Calu3 (cell line): ENCODE measurements around the gene JAG1. TPM values are rescaled to one million over a fixed set of nuclear protein-coding genes. Genes with fewer than 3 reads are reported as not detected.
A peak's percentile ranks its signal among the peaks of the same experiment; 100 is the strongest.

Experiments
- BruUV-seq: library from RNA; stranded (reverse); fragments of 400-500 nt; replicated peaks from 2 replicates; lab custom pipeline; 2021; lab: Mats Ljungman, UMichigan
- CTCF ChIA-PET: fragments of 300-600 bp; sonication (Branson Sonifier 250); formaldehyde crosslinking; loops from one replicate; lab custom pipeline; 2022; ENCODE audit warnings: antibody characterized with exemption; lab: Charles Lee
- DNase-seq: peaks from one replicate; pipeline ENCODE4 v3.0.0; 2022
- H3K27ac Mint-ChIP-seq: one replicate; pipeline ENCODE4 v1.8.0; 2022; ENCODE audit warnings: mixed read lengths; ENCODE audit not compliant: unreplicated experiment
- H3K27me3 Mint-ChIP-seq: one replicate; pipeline ENCODE4 v1.8.0; 2022; ENCODE audit warnings: mixed read lengths; ENCODE audit not compliant: unreplicated experiment
- H3K36me3 Mint-ChIP-seq: one replicate; pipeline ENCODE4 v1.8.0; 2022; ENCODE audit warnings: mild to moderate bottlenecking, moderate library complexity, mixed read lengths; ENCODE audit not compliant: insufficient read depth, unreplicated experiment
- H3K4me1 Mint-ChIP-seq: one replicate; pipeline ENCODE4 v1.8.0; 2022; ENCODE audit warnings: mild to moderate bottlenecking, low read depth, mixed read lengths; ENCODE audit not compliant: unreplicated experiment
- H3K4me3 Mint-ChIP-seq: one replicate; pipeline ENCODE4 v1.8.0; 2022; ENCODE audit warnings: mild to moderate bottlenecking, low read depth, moderate library complexity, mixed read lengths; ENCODE audit not compliant: unreplicated experiment
- H3K9me3 Mint-ChIP-seq: one replicate; pipeline ENCODE4 v1.8.0; 2022; ENCODE audit warnings: low read depth, mixed read lengths; ENCODE audit not compliant: unreplicated experiment
- intact Hi-C: fragments of 100-400 bp; cut with micrococcal nuclease; formaldehyde crosslinking; loops from one replicate; pipeline ENCODE4 v1.10.0; 2022; ENCODE audit not compliant: unreplicated experiment
- total RNA-seq: library from RNA; stranded (reverse); gene quantifications from 2 replicates; pipeline ENCODE4 v1.2.3, GENCODE V29; 2022
- TF ChIP-seq, protein P1 (sequence below): fragments of 200-600 bp; IDR thresholded peaks from one replicate; pipeline ENCODE4 v1.8.0; 2022; ENCODE audit warnings: antibody characterized with exemption; ENCODE audit not compliant: unreplicated experiment

JAG1 gene
- total RNA-seq, 1 experiment from 2014 or later = 245 TPM

DNA sequence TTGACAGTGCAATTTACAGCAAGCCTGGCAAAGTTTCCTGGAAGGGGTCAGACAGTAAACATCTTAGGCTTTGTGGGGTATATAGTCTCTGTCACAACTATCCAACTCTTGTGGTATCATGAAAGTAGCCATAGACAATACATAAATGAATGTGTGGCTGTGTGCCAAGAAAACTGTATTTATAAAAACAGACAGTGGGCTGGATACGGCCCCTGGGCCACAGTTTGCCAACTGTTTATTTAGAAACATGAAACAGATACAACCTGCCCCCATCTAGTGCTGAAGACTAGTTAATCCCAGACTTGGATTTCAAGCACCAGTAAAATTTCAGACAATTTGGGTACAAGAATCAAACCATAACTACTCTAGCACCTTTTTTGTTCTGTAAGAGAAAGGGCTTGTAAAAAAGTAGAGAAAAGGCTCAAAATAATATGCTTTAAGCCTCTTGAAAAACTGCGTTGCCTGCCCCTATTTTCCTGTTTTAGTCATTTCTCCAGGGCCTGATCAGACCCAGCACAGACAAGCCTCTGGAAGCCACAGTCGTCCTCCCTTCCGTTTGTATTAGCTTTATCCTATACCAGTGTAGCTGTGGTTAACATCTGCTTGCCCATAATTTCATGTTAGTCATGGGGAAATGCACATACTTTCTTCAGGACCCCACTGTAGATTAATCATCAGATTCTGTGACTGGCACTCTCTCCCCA is 30.8 kb downstream of the JAG1 start:
- no peak for DNase-seq
- Mint-ChIP-seq H3K4me1 (peaks cover 15% of the 10 kb centered on the region), H3K36me3 (peaks cover 85% of the 10 kb centered on the region), H3K27me3 (no peaks in the 10 kb centered on the region), H3K9me3 (no peaks in the 10 kb centered on the region), H3K4me3 (no peak overlapping the region), H3K27ac (no peak overlapping the region)
- CTCF ChIA-PET = no interaction called here
- intact Hi-C loops = no loop called here
- BruUV-seq = no TSS peak
- TF ChIP-seq, protein P1, sequence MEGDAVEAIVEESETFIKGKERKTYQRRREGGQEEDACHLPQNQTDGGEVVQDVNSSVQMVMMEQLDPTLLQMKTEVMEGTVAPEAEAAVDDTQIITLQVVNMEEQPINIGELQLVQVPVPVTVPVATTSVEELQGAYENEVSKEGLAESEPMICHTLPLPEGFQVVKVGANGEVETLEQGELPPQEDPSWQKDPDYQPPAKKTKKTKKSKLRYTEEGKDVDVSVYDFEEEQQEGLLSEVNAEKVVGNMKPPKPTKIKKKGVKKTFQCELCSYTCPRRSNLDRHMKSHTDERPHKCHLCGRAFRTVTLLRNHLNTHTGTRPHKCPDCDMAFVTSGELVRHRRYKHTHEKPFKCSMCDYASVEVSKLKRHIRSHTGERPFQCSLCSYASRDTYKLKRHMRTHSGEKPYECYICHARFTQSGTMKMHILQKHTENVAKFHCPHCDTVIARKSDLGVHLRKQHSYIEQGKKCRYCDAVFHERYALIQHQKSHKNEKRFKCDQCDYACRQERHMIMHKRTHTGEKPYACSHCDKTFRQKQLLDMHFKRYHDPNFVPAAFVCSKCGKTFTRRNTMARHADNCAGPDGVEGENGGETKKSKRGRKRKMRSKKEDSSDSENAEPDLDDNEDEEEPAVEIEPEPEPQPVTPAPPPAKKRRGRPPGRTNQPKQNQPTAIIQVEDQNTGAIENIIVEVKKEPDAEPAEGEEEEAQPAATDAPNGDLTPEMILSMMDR = no peak

DNA sequence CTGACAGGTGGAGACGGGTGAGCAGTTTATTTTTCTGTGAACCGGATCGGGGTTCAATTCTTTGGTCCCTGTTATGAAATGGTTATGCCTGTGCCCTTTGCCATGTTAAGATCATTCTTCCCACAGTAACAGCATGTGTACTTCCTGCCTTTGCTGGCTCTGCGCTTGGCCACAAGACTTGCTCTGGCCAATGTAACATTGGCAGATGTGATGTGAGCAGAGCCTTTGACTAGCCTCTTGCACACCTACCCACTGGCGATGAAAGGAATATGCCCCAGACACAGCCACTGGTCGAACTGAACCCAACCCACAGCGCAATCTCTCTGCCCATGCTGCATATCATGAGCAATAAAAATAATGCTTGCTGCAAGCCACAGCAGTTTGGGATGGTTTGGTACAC is 31.9 kb downstream of the JAG1 start:
- TF ChIP-seq, protein P1 = no peak
- peaks cover 9% of the 10 kb centered on the region for H3K4me1 Mint-ChIP-seq
- H3K36me3 Mint-ChIP-seq = peaks cover 82% of the 10 kb centered on the region
- CTCF ChIA-PET = no interaction called here
- no peak for DNase-seq
- H3K27ac Mint-ChIP-seq = no peak overlapping the region
- intact Hi-C loops = no loop called here
- no peaks in the 10 kb centered on the region for H3K27me3 Mint-ChIP-seq
- no peaks in the 10 kb centered on the region for H3K9me3 Mint-ChIP-seq
- no peak overlapping the region for H3K4me3 Mint-ChIP-seq
- BruUV-seq = no TSS peak

DNA sequence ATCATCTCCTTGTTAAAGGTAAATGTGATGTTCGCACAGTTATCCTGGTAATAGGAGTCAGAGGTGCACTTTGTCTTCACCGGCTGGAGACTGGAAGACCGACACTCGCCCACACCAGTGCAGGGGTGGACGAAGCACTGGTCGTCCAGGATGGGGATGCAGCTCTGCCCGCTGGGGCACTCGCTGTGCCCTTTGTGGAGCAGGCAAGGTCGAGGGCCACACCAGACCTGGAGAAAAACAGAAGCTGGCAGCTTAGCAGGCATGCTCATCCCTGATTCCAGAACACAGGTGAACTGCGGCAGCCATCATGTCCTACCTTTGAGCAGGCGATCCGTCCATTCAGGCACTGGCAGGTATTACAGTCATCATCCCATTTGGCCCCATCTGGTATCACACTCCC is 32.3 kb downstream of the JAG1 start:
- TF ChIP-seq, protein P1 = no peak
- DNase-seq = no peak
- H3K27me3 Mint-ChIP-seq = no peaks in the 10 kb centered on the region
- CTCF ChIA-PET = no interaction called here
- H3K9me3 Mint-ChIP-seq = no peaks in the 10 kb centered on the region
- BruUV-seq = no TSS peak
- peak overlapping the region; percentile 23 for H3K27ac Mint-ChIP-seq
- peaks cover 9% of the 10 kb centered on the region for H3K4me1 Mint-ChIP-seq
- peaks cover 82% of the 10 kb centered on the region for H3K36me3 Mint-ChIP-seq
- intact Hi-C loops = no loop called here
- no peak overlapping the region for H3K4me3 Mint-ChIP-seq

DNA sequence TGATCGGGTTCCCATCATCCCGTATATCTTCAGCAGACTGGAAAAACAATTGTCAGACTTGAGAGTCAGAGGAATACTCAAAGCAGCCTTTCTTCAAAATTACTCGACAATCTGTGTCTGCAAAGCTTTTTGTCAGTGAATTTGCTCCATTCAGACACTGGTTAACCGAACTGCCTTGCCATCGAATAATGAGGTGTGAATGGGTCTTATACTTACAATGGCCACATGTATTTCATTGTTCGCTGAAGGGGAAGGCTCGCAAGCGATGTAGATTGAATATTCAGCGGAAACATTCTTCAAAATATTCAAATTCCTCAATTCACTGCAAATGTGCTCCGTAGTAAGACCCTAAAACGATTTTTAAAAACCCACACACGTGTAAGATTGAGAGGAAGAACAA is 32.9 kb downstream of the JAG1 start:
- H3K4me1 Mint-ChIP-seq = peaks cover 9% of the 10 kb centered on the region
- H3K27ac Mint-ChIP-seq = peak overlapping the region; percentile 23
- intact Hi-C loops = no loop called here
- no peak for DNase-seq
- no peak overlapping the region for H3K4me3 Mint-ChIP-seq
- H3K27me3 Mint-ChIP-seq = no peaks in the 10 kb centered on the region
- peaks cover 80% of the 10 kb centered on the region for H3K36me3 Mint-ChIP-seq
- TF ChIP-seq, protein P1 = no peak
- H3K9me3 Mint-ChIP-seq = no peaks in the 10 kb centered on the region
- CTCF ChIA-PET = no interaction called here
- no TSS peak for BruUV-seq
